Measurements from ENCODE around the gene LRRC71.
"Not testable (repeated sequence)": the region's sequence is repeated elsewhere in the genome, so short reads cannot be mapped to it uniquely, and the experiment has no call there.

Gene LRRC71

GRCh38 chr1:156905651-156906050 is 14.8 kb upstream of the LRRC71 start:
- no peak for DNase-seq (ENCODE audit: low spot score)

GRCh38 chr1:156906206-156906906 is 14.1 kb upstream of the LRRC71 start:
- no peak for DNase-seq (ENCODE audit: low spot score)

- DNase-seq (ENCODE audit: low spot score): no peak
These were observed 11.9 kb upstream of the LRRC71 start for GRCh38 chr1:156908541-156908940.

GRCh38 chr1:156908955-156909354 is 11.5 kb upstream of the LRRC71 start:
- no peak for DNase-seq (ENCODE audit: low spot score)

- no peak for DNase-seq (ENCODE audit: low spot score)
These were observed 10.8 kb upstream of the LRRC71 start for GRCh38 chr1:156909671-156910070.

- DNase-seq (ENCODE audit: low spot score): no peak
These were observed 10.1 kb upstream of the LRRC71 start for GRCh38 chr1:156910309-156910782.

GRCh38 chr1:156911577-156912298 is 8.7 kb upstream of the LRRC71 start:
- no peak for DNase-seq (ENCODE audit: low spot score)

- DNase-seq (ENCODE audit: low spot score): no peak
These were observed 8.1 kb upstream of the LRRC71 start for GRCh38 chr1:156912310-156912709.

- peak; percentile 45 for DNase-seq (ENCODE audit: low spot score)
These were observed 7.3 kb upstream of the LRRC71 start for GRCh38 chr1:156912861-156913808.

GRCh38 chr1:156913809-156914387 is 6.5 kb upstream of the LRRC71 start:
- no peak for DNase-seq (ENCODE audit: low spot score)

- no peak for DNase-seq (ENCODE audit: low spot score)
These were observed 6.0 kb upstream of the LRRC71 start for GRCh38 chr1:156914440-156914856.

GRCh38 chr1:156921053-156921529 is 659 bp downstream of the LRRC71 start:
- no peak for DNase-seq (ENCODE audit: low spot score)

- DNase-seq (ENCODE audit: low spot score): no peak
These were observed 2.7 kb downstream of the LRRC71 start for GRCh38 chr1:156922986-156923669.

GRCh38 chr1:156923670-156924477 is 3.4 kb downstream of the LRRC71 start:
- no peak for DNase-seq (ENCODE audit: low spot score)

- DNase-seq (ENCODE audit: low spot score): no peak
These were observed 4.2 kb downstream of the LRRC71 start for GRCh38 chr1:156924478-156925153.

- DNase-seq (ENCODE audit: low spot score): no peak
These were observed 5.0 kb downstream of the LRRC71 start for GRCh38 chr1:156925154-156926010.

GRCh38 chr1:156926175-156926574 is 5.7 kb downstream of the LRRC71 start:
- peak; percentile 85 for DNase-seq (ENCODE audit: low spot score)

- not testable (repeated sequence) for DNase-seq (ENCODE audit: low spot score)
These were observed 6.3 kb downstream of the LRRC71 start for GRCh38 chr1:156926695-156927094.
